Measurements from ENCODE around the gene LMX1A. TPM values are rescaled to one million over a fixed set of nuclear protein-coding genes. Genes with fewer than 3 reads are reported as not detected.
A peak's percentile ranks its signal among the peaks of the same experiment; 100 is the strongest.

Gene LMX1A
- total and polyA plus RNA-seq, 2 of the 13 experiments (the other 11 are each of a cell fraction or from before 2014, with no cell fraction given), result 0.07 TPM; not detected in 1

DNA sequence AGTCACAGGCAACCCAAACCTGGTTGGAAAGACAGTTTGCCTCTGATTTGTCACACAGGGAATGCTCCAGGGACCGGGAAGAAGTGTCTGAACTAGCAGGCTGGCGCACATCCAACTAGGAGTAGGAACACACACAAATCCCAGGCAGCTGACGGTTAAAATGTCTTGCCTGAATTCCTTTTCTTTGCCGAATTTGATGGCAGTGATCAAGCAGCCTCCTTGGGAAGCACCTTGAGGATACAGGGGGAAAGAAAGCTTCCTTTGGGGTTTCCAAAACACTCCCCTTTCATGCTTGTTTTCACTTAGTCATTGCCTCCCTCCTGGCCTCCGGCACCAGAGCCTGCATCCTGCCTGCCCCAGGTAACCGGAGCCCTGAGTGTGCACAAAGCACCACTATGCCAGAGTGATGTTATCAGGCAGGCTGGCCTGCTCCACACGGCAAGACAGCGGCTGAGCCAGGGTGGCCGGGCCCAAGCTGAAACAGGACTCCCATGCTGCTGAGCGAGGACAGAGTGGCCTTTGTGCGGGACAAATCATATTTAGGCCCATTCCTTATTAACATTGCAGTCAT lies 193.8 kb downstream of the LMX1A start:
- peak; percentile 77 for ATAC-seq
- BruUV-seq (replicated peaks), result no TSS peak
- FAIRE-seq, result no peak

DNA sequence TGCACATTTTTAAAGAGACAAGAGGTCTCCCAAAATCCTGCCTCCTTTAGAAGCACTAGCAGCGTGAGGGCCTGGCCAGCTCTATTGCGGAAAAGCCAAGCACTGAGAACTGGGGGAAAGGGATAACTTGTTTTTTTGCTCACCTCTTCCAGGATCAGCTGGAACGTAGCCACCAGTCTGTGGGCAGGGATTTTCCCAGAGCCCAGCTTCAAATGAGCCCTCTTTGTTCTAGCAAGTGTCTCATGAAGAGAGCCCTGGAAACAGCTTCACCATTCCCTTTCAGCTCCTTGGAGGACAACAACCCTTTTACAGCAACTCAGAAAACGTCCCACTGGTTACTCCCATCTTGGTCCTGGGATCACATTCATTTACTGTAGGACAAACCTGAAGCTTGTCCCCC lies 195.4 kb downstream of the LMX1A start:
- in situ Hi-C loops (cut with HindIII; ENCODE audit: extremely low pct_ligation_motif_present, low pct_unique_long_range_greater_than_20kb), result no loop called here
- no peaks in the 10 kb centered on the region for H4K20me1 ChIP-seq (ENCODE audit: insufficient read depth, low read length)
- H3K27me3 ChIP-seq (ENCODE audit: control insufficient read depth in 1 of 2, insufficient read depth in 2 of 2, low read length in 2 of 2), result peaks cover 0 to 7% of the 10 kb centered on the region in 2 experiments; a peak in 1 of 5 replicates
- no peaks in the 10 kb centered on the region for H3K79me2 ChIP-seq (ENCODE audit: insufficient read depth, low read length)
- FAIRE-seq (no peak), ATAC-seq (no peak), DNase-seq (ENCODE audit: low spot score) (no peak)
- H3K4me1 ChIP-seq (ENCODE audit: insufficient read depth, low read length), result no peaks in the 10 kb centered on the region
- ChIA-PET POLR2A (no interaction called here), CTCF (ENCODE audit: low intra/inter-chr PET ratio, low total read pairs) (no interaction called here)
- H3K9me3 ChIP-seq (ENCODE audit: low read length), result no peaks in the 10 kb centered on the region
- H2AFZ ChIP-seq (ENCODE audit: low read length), result no peak overlapping the region
- 24% methylated on average over 4 of the region's 4 CpGs for WGBS (ENCODE audit: low lambda C conversion rate)
- H3K4me2 ChIP-seq (ENCODE audit: low read depth, low read length), result no peak overlapping the region
- no peak overlapping the region for H3K4me3 ChIP-seq (replicated peaks in 1 of 3; ENCODE audit: insufficient read depth in 1 of 3, low read depth in 2 of 3, low read length in 3 of 3)
- no peaks in the 10 kb centered on the region for H3K36me3 ChIP-seq (replicated peaks in 1 of 2; ENCODE audit: control insufficient read depth in 1 of 2, insufficient read depth in 2 of 2, low read length in 2 of 2)
- TF ChIP-seq SRSF4 (IDR thresholded peaks at IDR 0.05; ENCODE audit: low read depth, low read length, poor library complexity, severe bottlenecking) (no peak), FOXJ3 (CRISPR knock-in tag; IDR thresholded peaks at IDR 0.05; ENCODE audit: borderline replicate concordance) (no peak), ATAD3A (CRISPR knock-in tag; IDR thresholded peaks at IDR 0.05) (no peak), MATR3 (CRISPR knock-in tag; IDR thresholded peaks at IDR 0.05) (no peak), GABPA (IDR thresholded peaks at IDR 0.05; ENCODE audit: low read depth, low read length) (no peak), GABPA (CRISPR knock-in tag; IDR thresholded peaks at IDR 0.05; ENCODE audit: low read depth) (no peak), GLI4 (CRISPR knock-in tag; IDR thresholded peaks at IDR 0.05; ENCODE audit: borderline replicate concordance) (no peak)
- TF ChIP-seq, protein P1, sequence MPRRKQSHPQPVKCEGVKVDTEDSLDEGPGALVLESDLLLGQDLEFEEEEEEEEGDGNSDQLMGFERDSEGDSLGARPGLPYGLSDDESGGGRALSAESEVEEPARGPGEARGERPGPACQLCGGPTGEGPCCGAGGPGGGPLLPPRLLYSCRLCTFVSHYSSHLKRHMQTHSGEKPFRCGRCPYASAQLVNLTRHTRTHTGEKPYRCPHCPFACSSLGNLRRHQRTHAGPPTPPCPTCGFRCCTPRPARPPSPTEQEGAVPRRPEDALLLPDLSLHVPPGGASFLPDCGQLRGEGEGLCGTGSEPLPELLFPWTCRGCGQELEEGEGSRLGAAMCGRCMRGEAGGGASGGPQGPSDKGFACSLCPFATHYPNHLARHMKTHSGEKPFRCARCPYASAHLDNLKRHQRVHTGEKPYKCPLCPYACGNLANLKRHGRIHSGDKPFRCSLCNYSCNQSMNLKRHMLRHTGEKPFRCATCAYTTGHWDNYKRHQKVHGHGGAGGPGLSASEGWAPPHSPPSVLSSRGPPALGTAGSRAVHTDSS (CRISPR knock-in tag; conservative IDR thresholded peaks at IDR 0.05), result no peak
- TF ChIP-seq, protein P2, sequence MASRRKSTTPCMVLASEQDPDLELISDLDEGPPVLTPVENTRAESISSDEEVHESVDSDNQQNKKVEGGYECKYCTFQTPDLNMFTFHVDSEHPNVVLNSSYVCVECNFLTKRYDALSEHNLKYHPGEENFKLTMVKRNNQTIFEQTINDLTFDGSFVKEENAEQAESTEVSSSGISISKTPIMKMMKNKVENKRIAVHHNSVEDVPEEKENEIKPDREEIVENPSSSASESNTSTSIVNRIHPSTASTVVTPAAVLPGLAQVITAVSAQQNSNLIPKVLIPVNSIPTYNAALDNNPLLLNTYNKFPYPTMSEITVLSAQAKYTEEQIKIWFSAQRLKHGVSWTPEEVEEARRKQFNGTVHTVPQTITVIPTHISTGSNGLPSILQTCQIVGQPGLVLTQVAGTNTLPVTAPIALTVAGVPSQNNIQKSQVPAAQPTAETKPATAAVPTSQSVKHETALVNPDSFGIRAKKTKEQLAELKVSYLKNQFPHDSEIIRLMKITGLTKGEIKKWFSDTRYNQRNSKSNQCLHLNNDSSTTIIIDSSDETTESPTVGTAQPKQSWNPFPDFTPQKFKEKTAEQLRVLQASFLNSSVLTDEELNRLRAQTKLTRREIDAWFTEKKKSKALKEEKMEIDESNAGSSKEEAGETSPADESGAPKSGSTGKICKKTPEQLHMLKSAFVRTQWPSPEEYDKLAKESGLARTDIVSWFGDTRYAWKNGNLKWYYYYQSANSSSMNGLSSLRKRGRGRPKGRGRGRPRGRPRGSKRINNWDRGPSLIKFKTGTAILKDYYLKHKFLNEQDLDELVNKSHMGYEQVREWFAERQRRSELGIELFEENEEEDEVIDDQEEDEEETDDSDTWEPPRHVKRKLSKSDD (CRISPR knock-in tag; IDR thresholded peaks at IDR 0.05; ENCODE audit: low read depth), result no peak
- H3K9ac ChIP-seq (ENCODE audit: insufficient read depth, low read depth, low read length), result no peak overlapping the region
- intact Hi-C loops (cut with micrococcal nuclease; ENCODE audit: unreplicated experiment), result loop anchor here (10.0 kb wide), 1 partner anchor 64 kb away; no protein-coding TSS in a partner anchor
- no peak overlapping the region for H3K27ac ChIP-seq (ENCODE audit: extremely low read length, insufficient read depth, low read length)
- no TSS peak for BruUV-seq (replicated peaks)

More for the DNA sequence above, 193.8 kb downstream of the LMX1A start:
- in situ Hi-C loops (cut with HindIII; ENCODE audit: extremely low pct_ligation_motif_present, low pct_unique_long_range_greater_than_20kb), result no loop called here
- Histone ChIP-seq H3K27me3 (ENCODE audit: control insufficient read depth in 1 of 2, insufficient read depth in 2 of 2, low read length in 2 of 2) (peaks cover 0 to 7% of the 10 kb centered on the region in 2 experiments; a peak in 1 of 5 replicates), H3K9ac (ENCODE audit: insufficient read depth, low read depth, low read length) (no peak overlapping the region), H2AFZ (ENCODE audit: low read length) (no peak overlapping the region), H3K9me3 (ENCODE audit: low read length) (no peaks in the 10 kb centered on the region), H3K27ac (ENCODE audit: extremely low read length, insufficient read depth, low read length) (no peak overlapping the region), H3K4me2 (ENCODE audit: low read depth, low read length) (no peak overlapping the region), H4K20me1 (ENCODE audit: insufficient read depth, low read length) (no peaks in the 10 kb centered on the region), H3K4me1 (ENCODE audit: insufficient read depth, low read length) (no peaks in the 10 kb centered on the region), H3K4me3 (replicated peaks in 1 of 3; ENCODE audit: insufficient read depth in 1 of 3, low read depth in 2 of 3, low read length in 3 of 3) (no peak overlapping the region), H3K36me3 (replicated peaks in 1 of 2; ENCODE audit: control insufficient read depth in 1 of 2, insufficient read depth in 2 of 2, low read length in 2 of 2) (no peaks in the 10 kb centered on the region), H3K79me2 (ENCODE audit: insufficient read depth, low read length) (no peaks in the 10 kb centered on the region)
- TF ChIP-seq ZNF44 (CRISPR knock-in tag; IDR thresholded peaks at IDR 0.05) (peak; percentile 46; the same call in 1 of the 2 replicates), KLF12 (CRISPR knock-in tag; IDR thresholded peaks at IDR 0.05; ENCODE audit: borderline replicate concordance) (no peak), TAF15 (IDR thresholded peaks at IDR 0.05; ENCODE audit: low read depth, low read length, poor library complexity, severe bottlenecking) (no peak)
- ChIA-PET POLR2A (no interaction called here), CTCF (ENCODE audit: low intra/inter-chr PET ratio, low total read pairs) (no interaction called here)
- DNase-seq (ENCODE audit: low spot score), result peak; percentile 2
- intact Hi-C loops (cut with micrococcal nuclease; ENCODE audit: unreplicated experiment), result loop anchor here (10.0 kb wide), 1 partner anchor 62 kb away; no protein-coding TSS in a partner anchor
- WGBS (ENCODE audit: low lambda C conversion rate), result 8% methylated on average over 5 of the region's 11 CpGs
